ENCODE measurements around the gene PISD.

- TF ChIP-seq, protein P1, sequence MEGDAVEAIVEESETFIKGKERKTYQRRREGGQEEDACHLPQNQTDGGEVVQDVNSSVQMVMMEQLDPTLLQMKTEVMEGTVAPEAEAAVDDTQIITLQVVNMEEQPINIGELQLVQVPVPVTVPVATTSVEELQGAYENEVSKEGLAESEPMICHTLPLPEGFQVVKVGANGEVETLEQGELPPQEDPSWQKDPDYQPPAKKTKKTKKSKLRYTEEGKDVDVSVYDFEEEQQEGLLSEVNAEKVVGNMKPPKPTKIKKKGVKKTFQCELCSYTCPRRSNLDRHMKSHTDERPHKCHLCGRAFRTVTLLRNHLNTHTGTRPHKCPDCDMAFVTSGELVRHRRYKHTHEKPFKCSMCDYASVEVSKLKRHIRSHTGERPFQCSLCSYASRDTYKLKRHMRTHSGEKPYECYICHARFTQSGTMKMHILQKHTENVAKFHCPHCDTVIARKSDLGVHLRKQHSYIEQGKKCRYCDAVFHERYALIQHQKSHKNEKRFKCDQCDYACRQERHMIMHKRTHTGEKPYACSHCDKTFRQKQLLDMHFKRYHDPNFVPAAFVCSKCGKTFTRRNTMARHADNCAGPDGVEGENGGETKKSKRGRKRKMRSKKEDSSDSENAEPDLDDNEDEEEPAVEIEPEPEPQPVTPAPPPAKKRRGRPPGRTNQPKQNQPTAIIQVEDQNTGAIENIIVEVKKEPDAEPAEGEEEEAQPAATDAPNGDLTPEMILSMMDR (IDR thresholded peaks at IDR 0.05; ENCODE audit: extremely low read depth in 1 of 2, insufficient read depth in 1 of 2, low read depth in 1 of 2, low read length in 2 of 2), result no peak
- TF ChIP-seq POLR2A (IDR thresholded peaks at IDR 0.05; ENCODE audit: low read depth, low read length), result no peak
- TF ChIP-seq EZH2 (IDR thresholded peaks at IDR 0.05; ENCODE audit: borderline replicate concordance, low read depth, low read length, severe bottlenecking), result no peak
- no peak for TF ChIP-seq MYC (IDR thresholded peaks at IDR 0.05; ENCODE audit: low read depth, low read length)
Measured at GRCh38 chr22:31583861-31584485, 78.0 kb downstream of the PISD start.
